Activated naive CD8-positive, alpha-beta T cell (primary cell): Measurements from ENCODE around the gene HBA2.
A peak's percentile ranks its signal among the peaks of the same experiment; 100 is the strongest.
"Not testable (repeated sequence)": the region's sequence is repeated elsewhere in the genome, so short reads cannot be mapped to it uniquely, and the experiment has no call there.

ENCODE experiments used
- H3K27ac Mint-ChIP-seq: one replicate; pipeline ENCODE4 v1.8.0; 2021; ENCODE audit warnings: mixed read lengths
- H3K27me3 Mint-ChIP-seq: one replicate; pipeline ENCODE4 v1.8.0; 2021; ENCODE audit warnings: mixed read lengths
- H3K36me3 Mint-ChIP-seq: one replicate; pipeline ENCODE4 v1.8.0; 2021; ENCODE audit warnings: mixed read lengths
- H3K4me1 Mint-ChIP-seq: one replicate; pipeline ENCODE4 v1.8.0; 2021; ENCODE audit warnings: low read depth, mixed read lengths
- H3K4me3 Mint-ChIP-seq: one replicate; pipeline ENCODE4 v1.8.0; 2021; ENCODE audit warnings: mild to moderate bottlenecking, mixed read lengths
- H3K9me3 Mint-ChIP-seq: one replicate; pipeline ENCODE4 v1.8.0; 2021; ENCODE audit warnings: low read depth, mixed read lengths

HBA2 gene

DNA sequence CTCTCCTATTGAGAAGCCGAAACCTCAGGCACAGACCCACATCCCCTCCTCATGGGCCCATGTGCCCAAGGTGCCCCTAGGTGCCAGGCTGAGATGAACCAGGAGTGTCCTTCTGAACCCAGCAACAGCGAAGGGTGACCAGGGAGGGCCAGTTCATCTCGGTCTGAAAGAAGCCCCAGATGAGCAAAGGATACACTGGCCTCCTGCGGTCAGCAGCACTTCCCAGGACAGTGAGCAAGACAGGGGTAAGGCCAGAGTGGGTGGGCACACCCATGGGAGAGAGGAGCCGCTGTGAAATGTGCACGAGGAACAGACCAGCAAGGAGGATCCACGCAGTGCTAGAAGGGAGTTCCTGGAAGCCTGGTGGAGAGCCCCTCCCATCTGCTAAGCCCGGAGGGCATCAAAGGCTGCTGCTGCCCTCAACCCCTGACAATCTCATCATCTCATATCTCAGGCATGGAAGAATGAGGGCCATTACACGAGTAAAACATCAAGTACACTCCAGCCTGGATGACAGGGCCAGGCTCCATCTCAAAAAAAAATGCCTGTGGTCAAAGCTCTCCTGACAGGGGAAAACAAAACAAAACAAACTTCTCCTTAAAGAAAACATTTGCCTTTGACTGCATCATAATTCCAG lies 23.5 kb upstream of the HBA2 start:
- H3K9me3 Mint-ChIP-seq: no peaks in the 10 kb centered on the region
- no peak overlapping the region for H3K4me3 Mint-ChIP-seq
- H3K27me3 Mint-ChIP-seq: peaks cover 1% of the 10 kb centered on the region
- H3K36me3 Mint-ChIP-seq: no peaks in the 10 kb centered on the region
- no peaks in the 10 kb centered on the region for H3K4me1 Mint-ChIP-seq
- H3K27ac Mint-ChIP-seq: no peak overlapping the region

DNA sequence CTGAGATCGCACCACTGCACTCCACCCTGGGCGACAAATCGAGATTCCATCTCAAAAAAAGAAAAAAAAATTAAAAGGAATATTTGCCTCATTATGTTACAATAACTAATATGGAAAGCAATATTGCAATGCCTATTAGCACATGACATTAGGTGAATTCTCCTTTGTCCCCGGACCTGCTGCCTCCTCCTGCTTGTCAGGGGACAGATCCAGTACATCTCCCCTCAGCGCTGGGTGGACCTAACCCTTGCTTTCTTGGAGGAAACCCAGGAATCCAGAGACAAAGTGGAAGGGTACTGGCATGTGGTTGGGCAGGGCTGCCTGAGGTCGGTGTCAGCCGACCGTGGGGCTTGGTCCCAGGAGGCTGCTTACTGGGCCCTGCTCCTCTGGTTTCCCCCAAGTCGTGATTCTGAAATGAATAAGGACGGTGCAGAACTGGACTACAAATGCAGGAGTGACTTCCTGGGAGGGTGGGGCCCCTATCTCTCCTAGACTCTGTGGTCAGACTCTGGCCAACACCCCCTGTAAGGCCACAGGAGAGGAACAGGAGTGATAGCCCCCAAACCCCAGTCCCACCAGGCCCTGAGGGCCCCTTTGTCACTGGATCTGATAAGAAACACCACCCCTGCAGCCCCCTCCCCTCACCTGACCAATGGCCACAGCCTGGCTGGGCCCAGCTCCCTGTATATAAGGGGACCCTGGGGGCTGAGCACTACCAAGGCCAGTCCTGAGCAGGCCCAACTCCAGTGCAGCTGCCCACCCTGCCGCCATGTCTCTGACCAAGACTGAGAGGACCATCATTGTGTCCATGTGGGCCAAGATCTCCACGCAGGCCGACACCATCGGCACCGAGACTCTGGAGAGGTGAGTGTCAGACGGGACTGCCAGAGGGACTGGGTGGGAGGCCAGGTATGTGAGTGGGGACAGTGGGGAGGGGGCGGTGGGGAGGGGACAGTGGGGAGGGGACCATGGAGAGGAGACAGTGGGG lies 20.2 kb upstream of the HBA2 start, which contains the start of gene HBZ:
Gene HBZ, plus strand, starts transcription at position 504 of the 988 bp plus-strand sequence. Its CDS starts 266 bp downstream, at position 770.
- Mint-ChIP-seq H3K27me3 (peaks cover 11% of the 10 kb centered on the region), H3K4me3 (peak within 1 kb of the TSS; percentile 49)

DNA sequence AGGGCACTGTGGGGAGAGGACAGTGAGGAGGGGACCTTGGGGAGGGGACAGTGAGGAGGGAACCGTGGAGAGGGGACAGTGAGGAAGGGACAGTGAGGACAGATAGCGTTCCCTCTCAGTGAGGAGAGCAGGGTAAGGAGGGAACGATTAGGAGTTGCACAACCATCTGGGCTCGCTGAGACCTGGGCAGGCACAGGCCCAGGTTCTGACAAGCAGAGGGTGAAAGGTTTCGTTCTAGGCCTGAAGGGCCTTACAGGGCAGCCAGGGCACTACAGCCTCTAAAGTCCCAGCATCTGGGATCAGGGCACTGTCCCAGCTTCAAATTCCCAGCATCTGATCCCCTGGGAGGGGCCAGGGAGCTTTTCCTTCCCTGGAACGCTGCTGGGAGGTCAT lies 19.6 kb upstream of the HBA2 start:
- not testable (repeated sequence) for H3K27ac Mint-ChIP-seq, H3K4me1 Mint-ChIP-seq, H3K36me3 Mint-ChIP-seq, H3K9me3 Mint-ChIP-seq
- peak overlapping the region; percentile 49 for H3K4me3 Mint-ChIP-seq
- H3K27me3 Mint-ChIP-seq: peaks cover 11% of the 10 kb centered on the region

More for the DNA sequence above, 20.2 kb upstream of the HBA2 start, which contains the start of gene HBZ:
- Mint-ChIP-seq H3K9me3 (no peaks in the 10 kb centered on the region), H3K27ac (no peak within 1 kb of the TSS), H3K4me1 (peaks cover 5% of the 10 kb centered on the region), H3K36me3 (no peaks in the 10 kb centered on the region)

DNA sequence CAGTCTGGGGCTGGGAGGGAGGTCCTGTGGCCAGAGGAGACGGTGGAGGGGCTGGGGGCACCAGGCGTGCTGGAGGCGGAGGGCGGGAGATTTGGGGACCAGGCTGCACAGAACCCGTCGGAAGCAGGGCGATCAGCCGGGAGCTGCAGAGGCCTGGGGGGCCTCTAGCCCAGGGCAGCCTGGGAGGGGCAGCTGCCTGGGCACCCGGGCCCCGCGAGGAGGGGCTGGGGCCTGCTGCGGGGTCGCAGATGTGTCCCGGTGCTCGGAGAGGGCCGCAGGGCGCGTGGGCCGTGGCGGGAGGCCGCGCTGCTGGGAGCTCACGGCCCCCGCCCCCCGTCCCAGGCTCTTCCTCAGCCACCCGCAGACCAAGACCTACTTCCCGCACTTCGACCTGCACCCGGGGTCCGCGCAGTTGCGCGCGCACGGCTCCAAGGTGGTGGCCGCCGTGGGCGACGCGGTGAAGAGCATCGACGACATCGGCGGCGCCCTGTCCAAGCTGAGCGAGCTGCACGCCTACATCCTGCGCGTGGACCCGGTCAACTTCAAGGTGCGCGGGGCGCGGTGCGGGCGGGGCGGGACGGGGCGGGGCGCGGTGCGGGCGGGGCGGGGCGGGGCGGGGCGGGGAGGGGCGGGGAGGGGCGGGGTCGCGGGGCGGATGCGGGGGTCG lies 19.0 kb upstream of the HBA2 start:
- not testable (repeated sequence) for H3K4me1 Mint-ChIP-seq, H3K4me3 Mint-ChIP-seq, H3K27ac Mint-ChIP-seq, H3K36me3 Mint-ChIP-seq, H3K9me3 Mint-ChIP-seq
- peaks cover 12% of the 10 kb centered on the region for H3K27me3 Mint-ChIP-seq

DNA sequence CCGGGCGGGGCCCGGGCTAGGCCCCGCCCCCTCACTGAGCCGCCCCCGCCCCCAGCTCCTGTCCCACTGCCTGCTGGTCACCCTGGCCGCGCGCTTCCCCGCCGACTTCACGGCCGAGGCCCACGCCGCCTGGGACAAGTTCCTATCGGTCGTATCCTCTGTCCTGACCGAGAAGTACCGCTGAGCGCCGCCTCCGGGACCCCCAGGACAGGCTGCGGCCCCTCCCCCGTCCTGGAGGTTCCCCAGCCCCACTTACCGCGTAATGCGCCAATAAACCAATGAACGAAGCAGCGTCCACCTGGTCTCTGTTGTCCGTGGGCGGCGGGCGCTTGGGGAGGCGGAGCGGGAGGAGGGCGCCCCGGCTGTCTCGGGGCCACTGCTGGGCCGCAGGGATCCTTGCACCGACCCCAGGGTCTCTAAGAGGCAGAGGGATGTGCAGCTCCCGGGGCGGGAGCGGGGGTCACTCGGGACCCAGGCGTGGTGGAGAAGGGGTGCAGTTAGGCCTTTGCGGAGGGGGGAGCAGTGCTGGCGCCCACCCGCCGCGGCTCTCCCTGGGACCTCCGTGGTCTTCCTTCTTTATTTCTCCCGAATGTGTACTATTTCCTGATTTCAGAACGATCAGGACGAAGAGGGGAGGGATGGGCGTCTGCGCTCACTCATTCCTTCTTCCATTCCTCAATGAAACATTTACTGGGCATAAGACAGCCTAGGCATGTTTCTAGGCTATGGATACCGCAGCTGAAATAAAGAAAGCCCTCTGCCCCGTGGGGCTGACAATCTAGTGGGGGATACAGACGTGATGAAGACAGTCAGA lies 18.3 kb upstream of the HBA2 start:
- peaks cover 16% of the 10 kb centered on the region for H3K27me3 Mint-ChIP-seq
- peaks cover 5% of the 10 kb centered on the region for H3K4me1 Mint-ChIP-seq
- peak overlapping the region; percentile 28 for H3K27ac Mint-ChIP-seq
- no peaks in the 10 kb centered on the region for H3K36me3 Mint-ChIP-seq
- no peaks in the 10 kb centered on the region for H3K9me3 Mint-ChIP-seq
- peak overlapping the region; percentile 89 for H3K4me3 Mint-ChIP-seq

DNA sequence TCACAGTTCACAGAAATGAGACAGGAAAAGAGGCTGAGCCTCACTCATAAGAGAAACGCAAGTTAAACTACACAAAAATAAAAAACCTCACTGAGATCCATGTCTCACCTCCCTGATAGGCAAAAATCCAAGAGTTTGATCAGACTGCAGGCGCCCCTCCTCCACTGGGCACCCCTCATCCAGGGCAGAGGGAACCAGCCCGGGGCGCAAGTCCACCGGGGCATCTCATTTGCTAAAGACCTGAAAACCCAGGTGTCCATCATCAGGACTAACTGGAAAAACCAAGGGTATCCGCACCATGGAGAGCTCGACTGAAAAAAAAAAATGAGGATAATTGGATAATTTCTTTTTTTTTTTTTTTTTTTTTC lies 17.7 kb upstream of the HBA2 start:
- H3K36me3 Mint-ChIP-seq: no peaks in the 10 kb centered on the region
- peak overlapping the region; percentile 89 for H3K4me3 Mint-ChIP-seq
- peaks cover 5% of the 10 kb centered on the region for H3K4me1 Mint-ChIP-seq
- H3K27me3 Mint-ChIP-seq: peaks cover 18% of the 10 kb centered on the region
- H3K9me3 Mint-ChIP-seq: no peaks in the 10 kb centered on the region
- no peak overlapping the region for H3K27ac Mint-ChIP-seq

DNA sequence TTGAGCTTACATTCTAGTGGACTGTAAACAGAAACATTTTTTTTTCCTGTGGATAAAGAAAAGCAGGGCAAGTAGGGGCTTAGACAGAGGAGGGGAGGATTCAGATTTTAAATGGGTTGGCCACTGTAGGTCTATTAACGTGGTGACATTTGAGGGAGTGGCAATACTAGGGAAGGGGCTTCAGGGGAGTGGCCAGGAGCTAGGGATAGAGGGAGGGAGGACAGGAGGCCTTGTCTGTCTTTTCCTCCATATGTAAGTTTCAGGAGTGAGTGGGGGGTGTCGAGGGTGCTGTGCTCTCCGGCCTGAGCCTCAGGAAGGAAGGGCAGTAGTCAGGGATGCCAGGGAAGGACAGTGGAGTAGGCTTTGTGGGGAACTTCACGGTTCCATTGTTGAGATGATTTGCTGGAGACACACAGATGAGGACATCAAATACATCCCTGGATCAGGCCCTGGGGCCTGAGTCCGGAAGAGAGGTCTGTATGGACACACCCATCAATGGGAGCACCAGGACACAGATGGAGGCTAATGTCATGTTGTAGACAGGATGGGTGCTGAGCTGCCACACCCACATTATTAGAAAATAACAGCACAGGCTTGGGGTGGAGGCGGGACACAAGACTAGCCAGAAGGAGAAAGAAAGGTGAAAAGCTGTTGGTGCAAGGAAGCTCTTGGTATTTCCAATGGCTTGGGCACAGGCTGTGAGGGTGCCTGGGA lies 13.4 kb upstream of the HBA2 start:
- Mint-ChIP-seq H3K9me3 (no peaks in the 10 kb centered on the region), H3K27me3 (peaks cover 21% of the 10 kb centered on the region), H3K36me3 (no peaks in the 10 kb centered on the region), H3K27ac (no peak overlapping the region), H3K4me1 (peaks cover 5% of the 10 kb centered on the region), H3K4me3 (no peak overlapping the region)

DNA sequence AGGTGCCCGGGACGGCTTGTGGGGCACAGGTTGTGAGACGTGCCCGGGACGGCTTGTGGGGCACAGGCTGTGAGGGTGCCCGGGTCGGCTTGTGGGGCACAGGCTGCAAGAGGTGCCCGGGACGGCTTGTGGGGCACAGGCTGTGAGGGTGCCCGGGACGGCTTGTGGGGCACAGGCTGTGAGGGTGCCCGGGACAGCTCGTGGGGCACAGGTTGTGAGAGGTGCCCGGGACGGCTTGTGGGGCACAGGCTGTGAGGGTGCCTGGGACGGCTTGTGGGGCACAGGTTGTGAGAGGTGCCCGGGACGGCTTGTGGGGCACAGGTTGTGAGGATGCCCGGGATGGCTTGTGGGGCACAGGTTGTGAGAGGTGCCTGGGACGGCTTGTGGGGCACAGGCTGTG lies 12.4 kb upstream of the HBA2 start:
- H3K36me3 Mint-ChIP-seq, H3K4me1 Mint-ChIP-seq, H3K9me3 Mint-ChIP-seq, H3K4me3 Mint-ChIP-seq, H3K27ac Mint-ChIP-seq: not testable (repeated sequence)
- peaks cover 15% of the 10 kb centered on the region for H3K27me3 Mint-ChIP-seq

DNA sequence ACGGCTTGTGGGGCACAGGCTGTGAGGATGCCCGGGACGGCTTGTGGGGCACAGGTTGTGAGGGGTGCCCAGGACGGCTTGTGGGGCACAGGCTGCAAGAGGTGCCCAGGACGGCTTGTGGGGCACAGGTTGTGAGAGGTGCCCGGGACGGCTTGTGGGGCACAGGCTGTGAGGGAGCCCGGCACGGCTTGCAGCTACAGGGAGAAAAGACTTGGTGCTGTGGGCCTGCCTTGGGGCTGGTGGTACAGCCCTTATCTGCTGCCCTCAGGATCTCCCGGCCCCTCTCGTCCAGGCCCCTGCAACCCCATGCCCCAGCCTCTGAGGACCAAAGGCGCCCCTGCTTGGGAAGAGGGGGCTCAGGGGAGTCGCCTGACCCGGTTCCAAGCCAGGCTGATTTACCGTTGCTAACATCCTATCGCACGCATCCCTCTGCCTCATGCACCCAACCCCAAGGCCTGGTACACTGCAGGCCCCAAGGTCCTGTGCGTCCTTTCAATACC lies 11.9 kb upstream of the HBA2 start:
- H3K27ac Mint-ChIP-seq: no peak overlapping the region
- H3K4me1 Mint-ChIP-seq: no peaks in the 10 kb centered on the region
- H3K36me3 Mint-ChIP-seq: no peaks in the 10 kb centered on the region
- H3K4me3 Mint-ChIP-seq: no peak overlapping the region
- no peaks in the 10 kb centered on the region for H3K9me3 Mint-ChIP-seq
- peaks cover 13% of the 10 kb centered on the region for H3K27me3 Mint-ChIP-seq

DNA sequence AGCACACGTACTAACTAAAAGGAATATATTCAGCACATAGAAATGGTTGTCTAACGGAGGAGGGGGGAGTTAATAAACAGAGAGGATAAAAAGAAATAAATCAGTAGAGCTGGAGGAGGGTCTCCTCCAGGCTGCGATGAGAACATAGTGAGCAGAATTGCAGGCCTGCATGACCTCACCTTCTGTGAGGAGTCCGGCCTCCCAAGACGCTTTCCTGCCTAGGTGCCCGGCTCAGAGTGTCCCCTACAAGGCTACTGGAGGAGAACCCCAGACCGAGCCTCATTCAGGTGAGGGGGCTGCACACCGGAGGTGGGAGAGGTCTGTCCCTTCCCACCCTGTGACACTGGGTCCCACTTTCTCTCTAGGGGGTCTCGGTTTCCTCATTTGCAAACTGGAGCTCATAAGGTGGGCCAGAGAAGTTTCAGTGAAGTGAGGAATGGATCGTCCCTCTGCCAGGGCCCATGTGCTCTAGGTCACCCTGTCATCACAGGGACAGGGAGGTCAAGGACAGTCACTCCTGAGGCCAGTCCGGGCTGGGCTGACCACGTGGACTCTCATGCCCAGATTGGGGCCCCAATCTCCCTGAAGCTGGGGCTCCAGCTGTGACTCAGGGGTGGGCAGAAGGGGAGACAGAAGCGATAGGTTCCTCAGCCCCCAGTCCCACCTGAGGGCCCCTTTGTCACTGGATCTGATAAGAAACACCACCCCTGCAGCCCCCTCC lies 10.2 kb upstream of the HBA2 start:
- H3K4me1 Mint-ChIP-seq: peaks cover 1% of the 10 kb centered on the region
- no peaks in the 10 kb centered on the region for H3K36me3 Mint-ChIP-seq
- no peak overlapping the region for H3K27ac Mint-ChIP-seq
- H3K9me3 Mint-ChIP-seq: no peaks in the 10 kb centered on the region
- peaks cover 17% of the 10 kb centered on the region for H3K27me3 Mint-ChIP-seq
- no peak overlapping the region for H3K4me3 Mint-ChIP-seq

DNA sequence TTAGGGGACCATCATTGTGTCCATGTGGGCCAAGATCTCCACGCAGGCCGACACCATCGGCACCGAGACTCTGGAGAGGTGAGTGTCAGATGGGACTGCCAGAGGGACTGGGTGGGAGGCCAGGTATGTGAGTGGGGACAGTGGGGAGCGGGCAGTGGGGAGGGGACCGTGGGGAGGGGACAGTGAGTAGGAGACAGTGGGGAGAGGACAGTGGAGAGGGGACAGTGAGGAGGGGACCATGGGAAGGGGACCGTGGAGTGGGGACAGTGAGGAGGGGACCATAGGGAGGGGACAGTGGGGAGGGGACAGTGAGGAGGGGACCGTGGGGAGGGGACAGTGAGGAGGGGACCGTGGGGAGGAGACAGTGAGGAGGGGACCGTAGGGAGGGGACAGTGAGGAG lies 9.5 kb upstream of the HBA2 start:
- H3K4me1 Mint-ChIP-seq, H3K27ac Mint-ChIP-seq, H3K9me3 Mint-ChIP-seq, H3K36me3 Mint-ChIP-seq, H3K4me3 Mint-ChIP-seq: not testable (repeated sequence)
- peaks cover 17% of the 10 kb centered on the region for H3K27me3 Mint-ChIP-seq

DNA sequence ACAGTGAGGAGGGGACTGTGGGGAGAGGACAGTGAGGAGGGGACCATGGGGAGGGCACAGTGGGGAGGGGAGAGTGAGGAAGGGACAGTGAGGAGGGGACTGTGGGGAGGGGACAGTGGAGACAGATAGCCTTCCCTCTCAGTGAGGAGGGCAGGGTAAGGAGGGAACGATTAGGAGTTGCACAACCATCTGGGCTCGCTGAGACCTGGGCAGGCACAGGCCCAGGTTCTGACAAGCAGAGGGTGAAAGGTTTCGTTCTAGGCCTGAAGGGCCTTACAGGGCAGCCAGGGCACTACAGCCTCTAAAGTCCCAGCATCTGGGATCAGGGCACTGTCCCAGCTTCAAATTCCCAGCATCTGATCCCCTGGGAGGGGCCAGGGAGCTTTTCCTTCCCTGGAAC lies 9.0 kb upstream of the HBA2 start:
- not testable (repeated sequence) for H3K4me1 Mint-ChIP-seq, H3K27ac Mint-ChIP-seq, H3K9me3 Mint-ChIP-seq, H3K36me3 Mint-ChIP-seq
- H3K4me3 Mint-ChIP-seq: peak overlapping the region; percentile 49
- H3K27me3 Mint-ChIP-seq: peaks cover 18% of the 10 kb centered on the region

DNA sequence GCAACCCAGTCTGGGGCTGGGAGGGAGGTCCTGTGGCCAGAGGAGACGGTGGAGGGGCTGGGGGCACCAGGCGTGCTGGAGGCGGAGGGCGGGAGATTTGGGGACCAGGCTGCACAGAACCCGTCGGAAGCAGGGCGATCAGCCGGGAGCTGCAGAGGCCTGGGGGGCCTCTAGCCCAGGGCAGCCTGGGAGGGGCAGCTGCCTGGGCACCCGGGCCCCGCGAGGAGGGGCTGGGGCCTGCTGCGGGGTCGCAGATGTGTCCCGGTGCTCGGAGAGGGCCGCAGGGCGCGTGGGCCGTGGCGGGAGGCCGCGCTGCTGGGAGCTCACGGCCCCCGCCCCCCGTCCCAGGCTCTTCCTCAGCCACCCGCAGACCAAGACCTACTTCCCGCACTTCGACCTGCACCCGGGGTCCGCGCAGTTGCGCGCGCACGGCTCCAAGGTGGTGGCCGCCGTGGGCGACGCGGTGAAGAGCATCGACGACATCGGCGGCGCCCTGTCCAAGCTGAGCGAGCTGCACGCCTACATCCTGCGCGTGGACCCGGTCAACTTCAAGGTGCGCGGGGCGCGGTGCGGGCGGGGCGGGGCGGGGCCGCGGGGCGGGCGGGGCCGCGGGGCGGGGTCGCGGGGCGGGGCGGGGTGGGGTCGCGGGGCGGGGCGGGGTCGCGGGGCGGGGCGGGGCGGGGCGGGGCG lies 8.4 kb upstream of the HBA2 start:
- peaks cover 17% of the 10 kb centered on the region for H3K27me3 Mint-ChIP-seq
- not testable (repeated sequence) for H3K4me3 Mint-ChIP-seq, H3K4me1 Mint-ChIP-seq, H3K36me3 Mint-ChIP-seq, H3K27ac Mint-ChIP-seq, H3K9me3 Mint-ChIP-seq
